Activated CD8-positive, alpha-beta memory T cell treated with anti-CD3 and anti-CD28 coated beads, Interleukin-2, amount 50 U/mL, for 4 hours (primary cell): ENCODE results near the gene PDE8B.

ENCODE experiments used
- DNase-seq: peaks from one replicate; pipeline ENCODE4 v3.0.0-alpha.2; 2020

Gene PDE8B

DNA sequence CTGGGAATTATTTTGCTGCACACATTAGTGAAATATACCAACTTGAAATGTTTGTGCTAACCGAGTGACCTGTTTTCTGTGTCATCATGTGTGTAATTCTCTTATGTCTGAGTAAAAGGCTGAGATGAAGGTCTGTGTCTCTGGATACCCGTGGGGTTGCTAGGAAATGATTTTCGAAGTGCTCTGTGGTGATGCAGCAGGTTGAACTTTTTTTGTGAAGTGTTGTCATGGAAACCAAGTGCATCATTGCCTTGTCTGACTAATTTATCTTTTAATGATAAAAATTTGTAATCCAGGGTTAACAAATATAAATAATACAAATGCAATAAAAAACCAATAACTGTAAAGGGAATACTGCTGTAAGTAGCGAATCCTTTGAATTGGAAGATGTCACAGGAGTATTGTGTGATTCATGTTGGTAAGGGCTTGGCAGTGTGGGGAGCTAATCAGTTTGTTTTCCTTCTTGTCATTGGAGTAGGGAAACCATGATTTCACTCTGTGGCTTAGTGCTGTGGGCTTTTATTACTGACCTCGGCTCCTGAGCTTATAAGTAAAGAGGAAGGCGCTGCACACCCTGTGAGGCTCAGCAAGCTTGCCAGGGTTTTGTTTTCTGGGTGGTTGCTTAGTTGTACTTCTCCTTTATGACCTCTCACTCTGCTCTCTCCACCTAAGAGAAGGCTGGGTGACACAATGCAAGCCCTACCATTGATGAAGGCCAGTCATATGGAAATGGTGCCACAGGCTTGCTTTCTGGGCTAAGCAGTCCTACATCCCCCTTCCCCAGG is 22.3 kb downstream of the PDE8B start:
- no peak for DNase-seq

GRCh38 chr5:77235846-77236721 is 25.6 kb downstream of the PDE8B start:
- no peak for DNase-seq

DNA sequence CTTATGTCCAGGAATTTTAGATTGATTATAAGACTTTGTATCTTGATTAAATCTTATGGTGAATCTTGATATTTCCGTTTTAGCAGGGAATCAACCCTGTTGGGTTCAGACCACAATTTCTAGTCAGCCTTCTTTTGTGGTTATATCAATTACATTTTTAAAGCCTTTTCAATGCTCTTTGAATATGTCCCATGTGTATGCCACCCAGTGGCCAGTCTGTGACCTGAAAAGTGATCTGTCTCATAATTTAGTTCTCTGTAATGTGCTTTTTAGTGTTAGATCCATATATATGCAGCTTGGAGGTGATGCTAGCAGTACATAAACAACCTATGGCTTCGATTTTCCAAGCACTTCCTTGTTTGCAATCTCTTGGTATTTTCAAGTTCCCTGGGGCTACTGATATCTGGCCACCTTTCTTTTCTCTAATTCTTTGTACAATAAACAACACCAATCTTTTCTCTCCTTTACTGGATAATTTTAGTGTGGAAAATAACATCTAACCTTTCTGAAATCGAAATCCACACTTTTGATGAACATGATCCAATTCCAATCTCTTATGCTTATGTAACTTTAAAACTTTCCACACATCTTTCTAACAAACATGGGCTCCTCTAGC is 28.8 kb downstream of the PDE8B start:
- DNase-seq: no peak

GRCh38 chr5:77241444-77241843 is 31.0 kb downstream of the PDE8B start:
- no peak for DNase-seq

- DNase-seq: no peak
Observed at GRCh38 chr5:77249475-77249874, 39.0 kb downstream of the PDE8B start.

DNA sequence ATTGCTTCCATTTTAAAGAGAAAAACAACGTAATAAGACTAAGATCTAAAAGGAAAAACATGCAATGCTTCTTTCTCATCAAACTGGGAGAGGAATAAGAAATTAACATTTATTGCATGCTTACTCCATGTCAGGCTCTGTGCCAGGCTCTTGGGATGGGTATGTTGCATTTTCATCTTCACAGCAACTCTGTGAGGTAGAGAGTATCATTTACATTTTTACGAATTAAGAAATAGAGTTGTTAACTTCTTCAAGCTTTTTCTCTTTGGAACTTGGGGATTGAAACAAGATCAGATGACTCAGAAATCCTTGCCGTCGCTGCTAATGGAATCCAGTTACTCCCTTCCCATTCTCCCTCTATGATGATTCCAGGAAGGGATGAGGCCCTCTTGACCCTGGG is 39.5 kb downstream of the PDE8B start:
- DNase-seq: no peak

DNA sequence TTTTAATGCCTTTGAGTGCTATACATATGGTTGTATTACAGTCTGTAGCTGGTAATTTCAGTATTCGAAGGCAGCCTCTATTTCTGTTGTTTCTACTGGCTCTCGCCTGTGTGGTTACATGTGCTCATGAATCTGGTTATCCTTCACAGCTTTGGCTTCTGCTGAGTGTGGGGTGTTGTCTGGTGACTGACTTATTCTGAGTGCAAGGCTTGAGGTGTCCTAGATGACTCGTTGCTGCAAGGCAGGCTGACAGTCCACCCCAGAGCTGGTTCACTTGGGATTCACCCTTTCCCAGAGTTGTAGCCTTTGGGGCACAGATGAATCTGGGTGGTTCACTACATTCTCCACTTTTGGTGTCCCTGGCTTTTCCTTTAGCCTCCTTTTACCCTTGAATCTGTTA is 41.4 kb downstream of the PDE8B start:
- DNase-seq: no peak

DNA sequence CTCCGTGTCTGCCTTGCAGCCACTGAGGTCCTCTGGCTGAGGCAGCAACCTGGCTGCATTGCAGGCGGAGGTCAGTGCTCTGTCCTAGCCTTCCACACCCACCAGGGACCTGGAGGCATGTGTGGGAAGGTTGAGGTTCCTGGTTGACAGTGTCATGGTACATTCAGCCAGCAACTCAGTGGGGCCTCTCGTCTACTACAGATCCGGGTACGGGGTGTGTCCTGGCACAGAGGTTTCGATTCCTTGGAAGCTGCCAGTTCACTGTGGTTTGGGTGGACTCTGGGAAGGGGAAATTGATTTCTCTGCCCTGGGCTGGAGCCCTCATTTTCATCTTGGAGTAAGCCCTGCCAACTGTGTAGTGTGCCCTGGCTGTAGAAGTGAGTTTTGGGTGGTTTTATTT is 45.1 kb downstream of the PDE8B start:
- DNase-seq: no peak

- no peak for DNase-seq
Observed at GRCh38 chr5:77256406-77256805, 45.9 kb downstream of the PDE8B start.

DNA sequence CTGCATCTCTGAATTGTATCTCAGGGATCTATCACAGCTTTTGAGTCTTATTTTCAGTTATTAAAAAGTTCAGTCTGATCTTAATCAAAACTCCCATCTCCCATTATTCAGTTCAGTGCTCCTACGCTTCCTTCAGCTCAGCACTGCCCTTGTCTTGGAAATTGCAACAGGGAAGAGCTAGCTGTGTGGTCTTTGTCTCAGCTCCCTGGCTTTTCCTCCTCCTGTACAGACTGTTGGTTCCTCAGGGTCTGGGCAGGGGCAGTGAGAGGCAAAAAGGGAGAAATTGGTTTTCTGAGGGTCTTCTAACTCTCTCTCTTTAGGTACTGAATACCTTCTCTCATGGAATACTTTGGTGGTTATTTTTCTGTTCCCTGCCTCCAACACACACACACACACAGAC is 48.2 kb downstream of the PDE8B start:
- DNase-seq: no peak

DNA sequence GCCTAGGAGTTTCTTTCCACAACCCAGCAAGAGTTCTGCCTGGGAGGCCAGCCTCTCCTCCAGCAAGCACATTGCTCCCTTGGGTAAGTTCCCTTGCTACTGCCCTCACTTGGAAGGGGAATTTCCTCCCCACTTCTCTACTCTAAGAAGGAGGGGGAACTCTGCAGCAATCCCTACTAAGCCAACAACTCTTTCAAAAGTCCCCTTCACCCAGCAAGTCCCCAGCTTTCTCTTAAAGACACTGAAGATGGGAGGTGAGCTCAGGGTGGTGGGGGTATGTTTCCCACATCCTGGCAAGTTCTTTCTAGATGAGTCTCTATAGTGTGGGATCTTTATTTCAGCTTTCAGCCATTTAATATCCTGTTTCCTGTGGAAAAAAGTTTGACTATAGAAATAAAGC is 49.0 kb downstream of the PDE8B start:
- no peak for DNase-seq

- no peak for DNase-seq
Observed at GRCh38 chr5:77262697-77263096, 52.2 kb downstream of the PDE8B start.

DNA sequence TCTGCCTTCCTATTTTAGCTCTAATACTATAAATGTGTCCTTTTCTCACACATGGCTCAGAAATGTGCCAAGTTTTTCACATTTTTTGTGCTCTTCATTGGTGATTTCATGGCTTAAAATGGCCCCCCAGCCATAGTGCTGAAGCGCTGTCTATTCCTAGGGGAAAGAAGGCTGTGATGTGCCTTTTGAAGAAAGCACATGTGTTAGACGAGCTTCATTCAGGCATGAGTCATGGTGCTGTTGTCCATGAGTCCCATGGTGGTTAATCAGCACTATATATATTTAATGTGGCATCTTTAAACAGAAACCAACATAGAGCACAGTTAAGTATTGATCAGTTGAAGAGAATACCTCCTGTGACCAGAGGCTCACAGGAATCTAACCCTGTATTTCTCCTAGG is 55.8 kb downstream of the PDE8B start:
- no peak for DNase-seq

DNA sequence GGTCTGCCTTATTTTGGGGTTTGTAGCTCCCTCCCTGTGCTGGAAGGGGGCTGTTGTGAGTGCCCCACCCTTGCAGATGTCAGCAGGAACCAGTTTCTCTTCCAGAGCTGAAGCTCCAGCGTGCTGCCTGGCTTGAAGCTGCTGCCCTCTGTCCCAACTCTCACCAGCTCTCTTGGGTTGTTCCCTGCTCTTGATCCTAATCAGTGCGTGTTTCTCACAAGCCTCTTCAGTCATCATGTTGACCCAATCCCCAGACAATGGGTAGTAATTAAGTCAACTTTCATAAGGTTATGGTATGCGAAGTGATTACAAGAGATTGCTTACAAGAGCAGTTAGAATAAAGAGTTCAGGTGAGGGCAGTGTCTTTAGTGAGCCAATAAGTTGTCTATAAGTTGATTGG is 57.0 kb downstream of the PDE8B start:
- DNase-seq: no peak

DNA sequence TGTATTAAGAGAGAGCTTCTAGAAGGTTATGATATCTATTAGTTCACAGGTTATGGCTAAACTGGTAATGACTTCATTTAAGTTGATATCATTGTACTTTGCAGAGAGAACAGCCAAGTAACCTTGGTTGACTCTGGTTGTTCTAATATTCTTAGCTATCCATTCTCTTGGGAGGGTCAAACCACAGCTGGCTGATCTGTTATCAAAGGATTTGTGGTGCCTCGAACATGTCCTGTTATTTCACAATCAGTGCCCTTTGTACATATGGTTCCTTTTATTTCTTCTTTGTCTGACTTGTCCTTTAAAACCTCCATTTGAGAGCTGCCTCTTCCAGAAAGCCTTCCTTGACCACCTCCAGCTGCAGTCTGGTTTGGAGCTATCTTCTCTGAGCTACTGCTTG is 61.7 kb downstream of the PDE8B start:
- DNase-seq: no peak

DNA sequence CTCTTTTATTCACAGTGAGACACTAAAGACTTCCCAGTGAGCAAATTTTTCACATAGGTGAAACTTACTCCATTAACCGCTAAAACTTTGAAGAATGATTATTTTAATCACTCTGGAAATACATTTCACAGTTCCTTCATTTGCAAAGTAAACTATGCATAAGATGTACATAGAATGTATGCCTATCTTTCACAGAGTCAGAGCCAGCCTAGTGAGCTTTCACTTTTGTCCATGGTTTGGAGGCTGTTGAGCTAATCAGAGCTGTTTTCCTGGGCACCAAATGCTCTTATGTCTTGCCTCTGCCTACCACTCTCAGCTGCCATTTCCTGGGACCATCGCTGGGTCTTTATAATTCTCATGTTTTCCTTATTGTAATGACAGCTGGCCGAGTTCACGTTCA is 67.3 kb downstream of the PDE8B start:
- no peak for DNase-seq

DNA sequence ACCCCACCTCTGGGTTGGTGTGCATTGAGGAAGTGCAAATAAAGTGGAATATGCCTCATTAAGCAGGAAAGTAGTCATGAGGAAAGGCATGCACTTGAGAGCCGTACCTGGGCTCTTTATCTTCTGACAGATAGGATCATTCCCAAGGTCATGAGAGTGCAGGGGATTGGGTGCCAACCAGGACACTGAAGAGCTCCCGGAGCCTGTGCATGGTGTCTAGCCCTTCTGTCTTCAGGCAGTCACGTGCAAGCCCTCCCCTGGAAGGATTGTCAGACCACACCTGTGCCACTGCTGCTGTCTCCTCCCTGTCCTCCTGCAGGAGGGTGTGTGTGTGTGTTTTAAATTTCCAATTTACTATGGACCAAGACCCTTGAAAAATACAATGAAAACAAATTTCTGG is 69.6 kb downstream of the PDE8B start:
- no peak for DNase-seq

DNA sequence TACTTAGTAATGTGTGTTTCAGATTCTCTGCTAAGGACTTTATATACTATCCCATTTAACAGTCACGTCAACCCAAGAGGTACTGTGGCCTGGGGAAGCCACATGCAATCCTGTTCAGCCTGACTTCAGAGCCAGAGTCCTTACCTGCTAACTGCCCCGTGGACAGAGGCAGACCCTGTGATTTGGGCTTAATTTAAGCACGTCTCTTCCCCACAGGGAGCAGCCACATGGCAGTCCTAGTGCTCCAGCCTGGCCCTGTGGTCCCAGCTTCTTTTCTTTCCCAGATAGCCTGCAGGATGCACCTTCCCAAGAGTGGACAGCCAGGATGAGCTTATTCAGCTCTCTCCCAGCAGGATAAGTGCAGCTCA is 71.5 kb downstream of the PDE8B start:
- no peak for DNase-seq

- no peak for DNase-seq
Observed at GRCh38 chr5:77282337-77283027, 72.0 kb downstream of the PDE8B start.

- DNase-seq: no peak
Observed at GRCh38 chr5:77285251-77285841, 74.9 kb downstream of the PDE8B start.

DNA sequence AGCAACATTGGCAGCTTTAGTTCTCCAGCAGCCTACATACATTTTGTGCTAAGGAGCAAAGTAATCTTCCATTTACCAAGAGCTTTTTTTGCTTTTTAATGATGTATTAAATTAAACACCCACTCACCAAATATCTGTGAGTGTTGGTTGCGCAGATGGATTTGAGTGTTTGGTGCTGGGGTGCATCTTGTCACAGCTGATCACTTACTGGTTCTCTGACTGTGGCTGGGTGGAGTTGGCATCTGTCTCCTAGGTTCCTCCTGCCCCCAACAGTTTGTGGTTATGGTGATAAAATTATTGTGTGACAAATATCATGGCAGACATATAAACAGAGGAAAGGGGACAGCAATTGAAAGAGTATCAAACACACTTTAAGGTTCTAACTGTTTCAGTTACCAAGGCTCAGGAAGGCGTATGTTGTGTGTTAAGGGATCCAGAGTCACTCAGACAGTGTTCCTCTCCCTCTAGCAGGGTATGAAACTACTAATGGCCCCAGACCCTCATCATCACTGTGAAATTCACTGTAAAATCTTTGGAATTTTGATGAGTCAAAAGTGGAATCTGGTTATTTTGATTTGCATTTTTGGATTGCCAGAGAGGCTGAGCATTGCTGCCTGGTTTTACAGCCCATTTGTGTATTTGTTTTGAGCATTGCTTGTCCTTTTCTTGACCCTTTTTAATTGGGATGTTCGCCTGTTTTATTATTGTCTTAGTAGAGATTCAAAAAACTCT is 81.7 kb downstream of the PDE8B start:
- no peak for DNase-seq

- no peak for DNase-seq
Observed at GRCh38 chr5:77294185-77294584, 83.7 kb downstream of the PDE8B start.
